Measurements from ENCODE around the gene SRSF5. TPM values are rescaled to one million over a fixed set of nuclear protein-coding genes. Genes with fewer than 3 reads are reported as not detected.

SRSF5 gene
- total RNA-seq, 1 donor: 101 TPM

DNA sequence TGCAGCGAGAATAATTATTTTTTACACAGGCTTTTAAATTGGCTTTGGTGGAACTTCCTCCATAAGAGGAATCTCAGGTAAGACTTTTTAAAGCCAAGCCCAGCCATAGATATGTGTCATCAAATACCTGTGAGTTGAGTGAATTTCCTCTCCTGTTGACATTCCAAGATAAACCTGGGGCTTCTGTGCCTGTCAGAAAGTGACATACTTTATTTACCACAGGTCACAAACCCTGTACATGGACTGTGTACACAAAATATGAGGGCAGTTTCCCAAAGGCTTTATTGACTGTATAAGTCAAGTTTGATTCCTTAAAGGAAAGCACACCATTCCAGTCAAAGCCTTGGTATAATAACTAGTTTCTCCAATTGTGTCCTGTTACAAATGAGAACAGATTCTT, 25.9 kb upstream of the SRSF5 start:
- H3K4me3 ChIP-seq (ENCODE audit: low read depth, low read length): no peak overlapping the region
- no peak for DNase-seq (ENCODE audit: low read depth)
- TF ChIP-seq, protein P1, sequence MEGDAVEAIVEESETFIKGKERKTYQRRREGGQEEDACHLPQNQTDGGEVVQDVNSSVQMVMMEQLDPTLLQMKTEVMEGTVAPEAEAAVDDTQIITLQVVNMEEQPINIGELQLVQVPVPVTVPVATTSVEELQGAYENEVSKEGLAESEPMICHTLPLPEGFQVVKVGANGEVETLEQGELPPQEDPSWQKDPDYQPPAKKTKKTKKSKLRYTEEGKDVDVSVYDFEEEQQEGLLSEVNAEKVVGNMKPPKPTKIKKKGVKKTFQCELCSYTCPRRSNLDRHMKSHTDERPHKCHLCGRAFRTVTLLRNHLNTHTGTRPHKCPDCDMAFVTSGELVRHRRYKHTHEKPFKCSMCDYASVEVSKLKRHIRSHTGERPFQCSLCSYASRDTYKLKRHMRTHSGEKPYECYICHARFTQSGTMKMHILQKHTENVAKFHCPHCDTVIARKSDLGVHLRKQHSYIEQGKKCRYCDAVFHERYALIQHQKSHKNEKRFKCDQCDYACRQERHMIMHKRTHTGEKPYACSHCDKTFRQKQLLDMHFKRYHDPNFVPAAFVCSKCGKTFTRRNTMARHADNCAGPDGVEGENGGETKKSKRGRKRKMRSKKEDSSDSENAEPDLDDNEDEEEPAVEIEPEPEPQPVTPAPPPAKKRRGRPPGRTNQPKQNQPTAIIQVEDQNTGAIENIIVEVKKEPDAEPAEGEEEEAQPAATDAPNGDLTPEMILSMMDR (IDR thresholded peaks at IDR 0.05; ENCODE audit: insufficient read depth, low read length): no peak

DNA sequence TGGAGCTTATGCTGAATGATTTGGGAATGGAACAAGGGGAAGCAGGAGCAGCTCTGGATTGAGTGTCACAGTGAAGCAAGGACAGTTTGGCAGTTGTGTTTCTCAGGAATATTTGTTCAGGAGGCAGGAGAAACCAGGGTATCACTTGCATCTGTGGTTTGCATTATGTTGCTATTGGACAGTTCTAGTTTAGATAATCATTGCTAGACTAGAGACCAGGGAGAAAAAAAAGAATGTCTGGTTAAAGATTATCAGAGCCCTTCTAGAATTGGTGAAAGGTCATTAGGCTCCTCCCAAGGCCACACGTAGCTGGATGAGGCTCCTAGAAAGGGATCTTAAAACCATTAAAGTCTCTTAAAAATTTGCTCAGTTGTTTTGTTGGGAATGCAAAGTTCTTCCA, 17.0 kb upstream of the SRSF5 start:
- no peak overlapping the region for H3K4me3 ChIP-seq (ENCODE audit: low read depth, low read length)
- DNase-seq (ENCODE audit: low read depth): no peak
- TF ChIP-seq, protein P1 (IDR thresholded peaks at IDR 0.05; ENCODE audit: insufficient read depth, low read length): no peak

DNA sequence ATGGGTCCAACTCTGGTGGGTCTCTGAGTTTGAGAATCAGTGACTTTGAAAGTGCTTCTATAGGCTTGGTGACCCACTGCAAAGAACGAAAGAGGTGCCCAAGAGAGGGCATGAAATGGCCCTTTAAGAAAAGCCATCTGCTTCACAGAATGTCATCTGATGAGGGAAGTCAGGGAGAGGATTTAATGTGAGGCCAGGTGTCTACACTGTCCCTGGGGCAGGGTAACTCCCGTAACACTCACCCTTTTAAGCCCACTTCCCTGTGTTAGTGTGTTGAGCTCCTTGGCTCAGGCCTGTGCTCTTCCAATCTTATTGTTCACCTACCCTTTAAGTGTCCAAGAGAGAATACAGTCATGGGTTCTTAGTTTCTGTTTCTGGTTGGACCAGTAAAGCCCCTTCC, 16.4 kb upstream of the SRSF5 start:
- no peak overlapping the region for H3K4me3 ChIP-seq (ENCODE audit: low read depth, low read length)
- no peak for DNase-seq (ENCODE audit: low read depth)
- TF ChIP-seq, protein P1 (IDR thresholded peaks at IDR 0.05; ENCODE audit: insufficient read depth, low read length): no peak

DNA sequence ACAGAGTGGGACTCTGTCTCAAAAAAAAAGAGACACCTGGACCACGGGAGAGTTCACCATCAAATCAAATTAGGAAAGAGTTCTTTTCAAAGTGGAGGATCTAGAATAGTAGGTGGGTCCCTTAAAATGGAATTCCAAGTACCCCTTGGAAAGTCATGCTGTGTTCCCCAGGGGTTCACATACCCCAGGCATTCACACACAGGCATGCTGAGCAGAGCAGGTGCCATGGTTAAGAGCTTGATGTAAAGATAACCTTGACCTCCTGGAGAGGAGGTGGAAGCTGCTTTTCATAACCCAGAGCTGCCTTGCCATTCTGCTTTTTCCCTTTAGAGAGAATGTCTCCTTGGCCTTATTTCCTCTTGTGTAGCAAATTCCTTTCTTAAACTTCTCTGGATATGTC, 14.2 kb upstream of the SRSF5 start:
- TF ChIP-seq, protein P1 (IDR thresholded peaks at IDR 0.05; ENCODE audit: insufficient read depth, low read length): no peak
- H3K4me3 ChIP-seq (ENCODE audit: low read depth, low read length): no peak overlapping the region
- no peak for DNase-seq (ENCODE audit: low read depth)

DNA sequence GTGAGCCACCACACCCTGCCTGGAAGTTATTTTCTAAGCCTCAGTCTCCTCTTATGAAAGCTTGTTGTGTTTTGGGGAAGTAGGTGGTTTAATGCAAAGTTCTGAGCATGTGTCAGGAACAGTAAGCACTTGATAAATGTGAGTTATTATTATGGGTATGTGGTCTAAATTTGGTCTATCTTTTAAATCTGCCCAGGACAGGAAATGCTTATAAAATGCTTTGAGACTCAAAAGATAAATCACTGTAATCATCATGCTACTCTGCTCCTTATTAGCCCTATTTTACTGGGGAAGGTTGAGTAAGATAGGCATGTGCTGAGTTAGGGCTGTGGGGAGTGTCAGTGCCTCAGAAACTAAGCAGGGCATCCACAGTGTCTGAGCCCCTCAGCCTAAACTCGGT, 13.1 kb upstream of the SRSF5 start:
- TF ChIP-seq, protein P1 (IDR thresholded peaks at IDR 0.05; ENCODE audit: insufficient read depth, low read length): no peak
- DNase-seq (ENCODE audit: low read depth): no peak

DNA sequence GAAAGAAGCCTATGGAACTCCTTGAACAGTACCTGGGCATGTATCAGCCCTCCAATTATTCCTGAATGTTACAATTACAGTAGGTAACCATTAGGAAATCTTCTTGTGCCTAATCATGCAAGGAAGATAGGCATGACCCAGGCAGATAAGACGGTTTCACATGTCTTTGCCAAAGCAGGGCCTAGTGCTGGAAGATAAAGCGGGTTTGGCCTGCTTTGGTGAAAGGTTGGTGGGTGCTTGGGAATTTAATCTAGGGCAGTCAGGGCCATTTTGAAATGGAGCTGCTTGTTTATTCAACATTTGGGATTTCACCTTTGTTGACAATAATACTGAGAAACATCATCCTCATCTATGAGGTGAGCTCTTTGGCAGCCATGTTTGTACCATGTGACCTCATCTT, 12.5 kb upstream of the SRSF5 start:
- H3K4me3 ChIP-seq (ENCODE audit: low read depth, low read length): no peak overlapping the region
- DNase-seq (ENCODE audit: low read depth): no peak
- TF ChIP-seq, protein P1 (IDR thresholded peaks at IDR 0.05; ENCODE audit: insufficient read depth, low read length): no peak

More for the DNA sequence above, 13.1 kb upstream of the SRSF5 start:
- no peak overlapping the region for H3K4me3 ChIP-seq (ENCODE audit: low read depth, low read length)

DNA sequence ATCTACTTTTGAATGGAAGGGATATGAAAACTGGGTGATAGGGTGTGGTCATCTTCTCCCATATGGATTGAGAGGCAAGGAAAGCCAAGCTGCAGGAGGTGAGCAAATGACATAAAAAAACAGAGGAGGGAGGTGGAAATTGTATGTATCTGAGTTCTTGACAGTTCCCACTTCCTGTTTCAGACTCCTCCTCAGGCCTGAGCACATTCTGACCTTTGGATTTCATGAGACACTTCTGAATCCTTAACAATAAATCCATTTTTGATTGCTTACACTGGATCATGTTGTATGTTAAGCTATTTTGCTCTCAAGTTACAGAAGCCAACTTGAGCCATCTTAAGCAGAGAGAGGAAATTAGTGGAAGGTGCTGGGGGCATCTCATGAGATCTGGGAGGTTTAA, 11.6 kb upstream of the SRSF5 start:
- TF ChIP-seq, protein P1 (IDR thresholded peaks at IDR 0.05; ENCODE audit: insufficient read depth, low read length): no peak
- H3K4me3 ChIP-seq (ENCODE audit: low read depth, low read length): no peak overlapping the region
- no peak for DNase-seq (ENCODE audit: low read depth)

Measured in fibroblast of the aortic adventitia (primary cell).